Activated CD8-positive, alpha-beta T cell treated with anti-CD3 and anti-CD28 coated beads for 36 hours (primary cell): ENCODE results near the gene WDTC1. TPM values are rescaled to one million over a fixed set of nuclear protein-coding genes. Genes with fewer than 3 reads are reported as not detected.

Experiments
- ATAC-seq: fragments of 200-7000 bp; cut with Tn5 transposase; one replicate; pipeline ENCODE4 v1.10.0; 2021; ENCODE audit warnings: mild to moderate bottlenecking, moderate library complexity
- CTCF ChIA-PET: fragments of 350-600 bp; sonication (Branson Sonifier 250); formaldehyde crosslinking; loops from one replicate; lab custom pipeline; 2021; ENCODE audit warnings: antibody characterized with exemption; lab: Charles Lee
- POLR2A ChIA-PET: fragments of 350-600 bp; sonication (Branson Sonifier 250); formaldehyde crosslinking; loops from one replicate; lab custom pipeline; 2021; ENCODE audit warnings: antibody characterized with exemption; lab: Charles Lee
- DNase-seq: peaks from one replicate; pipeline ENCODE4 v3.0.0-alpha.2; 2020
- H3K27ac Mint-ChIP-seq: one replicate; pipeline ENCODE4 v1.8.0; 2021; ENCODE audit warnings: mild to moderate bottlenecking, mixed read lengths
- H3K27me3 Mint-ChIP-seq: one replicate; pipeline ENCODE4 v1.8.0; 2021; ENCODE audit warnings: mixed read lengths
- H3K36me3 Mint-ChIP-seq: one replicate; pipeline ENCODE4 v1.8.0; 2021; ENCODE audit warnings: low read depth, mixed read lengths
- H3K4me1 Mint-ChIP-seq: one replicate; pipeline ENCODE4 v1.8.0; 2021; ENCODE audit warnings: low read depth, mixed read lengths
- H3K4me3 Mint-ChIP-seq: one replicate; pipeline ENCODE4 v1.8.0; 2021; ENCODE audit warnings: mild to moderate bottlenecking, moderate library complexity, mixed read lengths
- H3K9me3 Mint-ChIP-seq: one replicate; pipeline ENCODE4 v1.8.0; 2021; ENCODE audit warnings: mixed read lengths
- CTCF ChIP-seq: fragments of 200-600 bp; IDR thresholded peaks from one replicate; pipeline ENCODE4 v1.8.0; 2022; ENCODE audit warnings: antibody characterized with exemption, mild to moderate bottlenecking
- intact Hi-C: fragments of 100-400 bp; cut with micrococcal nuclease; formaldehyde crosslinking; loops from one replicate; pipeline ENCODE4 v1.10.0; 2022
- total RNA-seq, 2 experiments: library from RNA; stranded (reverse); gene quantifications; one replicate each; pipeline ENCODE4 v1.2.3, GENCODE V29; 2021

The WDTC1 gene
- total RNA-seq, 2 experiments from 2014 or later, result 18.0 to 19.0 TPM

DNA sequence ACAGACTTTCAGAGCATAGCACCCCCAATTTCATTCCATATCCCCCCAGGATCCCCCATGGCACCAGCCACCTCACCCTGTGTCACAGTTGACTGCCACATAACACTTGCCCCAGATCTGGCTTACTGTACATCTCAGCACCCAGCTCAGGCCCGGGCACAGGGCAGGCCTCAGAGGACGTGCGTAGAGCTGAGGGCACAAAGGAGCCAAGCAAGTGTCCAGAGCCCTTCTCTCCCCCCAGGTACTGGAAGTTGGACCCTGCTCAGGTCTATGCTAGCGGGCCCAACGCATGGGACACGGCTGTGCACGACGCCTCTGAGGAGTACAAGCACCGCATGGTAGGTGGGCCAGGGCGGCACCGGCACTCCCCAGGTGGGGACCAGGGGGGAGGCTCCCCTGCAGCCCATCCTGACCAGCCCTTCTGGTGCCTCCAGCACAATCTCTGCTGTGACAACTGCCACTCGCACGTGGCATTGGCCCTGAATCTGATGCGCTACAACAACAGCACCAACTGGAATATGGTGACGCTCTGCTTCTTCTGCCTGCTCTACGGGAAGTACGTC is 99.4 kb downstream of the WDTC1 start:
- H3K27ac Mint-ChIP-seq, result no peak overlapping the region
- H3K27me3 Mint-ChIP-seq, result no peaks in the 10 kb centered on the region
- H3K9me3 Mint-ChIP-seq, result no peaks in the 10 kb centered on the region
- H3K4me3 Mint-ChIP-seq, result no peak overlapping the region
- no peak for ATAC-seq
- DNase-seq, result no peak
- H3K36me3 Mint-ChIP-seq, result peaks cover 22% of the 10 kb centered on the region
- intact Hi-C loops, result no loop called here
- peaks cover 17% of the 10 kb centered on the region for H3K4me1 Mint-ChIP-seq
- CTCF ChIA-PET, result interaction anchor here (0.8 to 4.8 kb wide), 28 partner anchors 10 to 316 kb away, joined by 3 to 50 read pairs (median 7); partner anchors contain the start of genes CD164L2, FCN3 and GPR3
- POLR2A ChIA-PET, result interaction anchor here (1.0 to 4.3 kb wide), 5 partner anchors 9 to 23 kb away, joined by 3 to 25 read pairs (median 3); partner anchors contain the start of gene SYTL1
- TF ChIP-seq CTCF, result no peak

- no peak for TF ChIP-seq CTCF
- Mint-ChIP-seq H3K27ac (no peak overlapping the region), H3K4me3 (no peak overlapping the region), H3K36me3 (peaks cover 20% of the 10 kb centered on the region), H3K27me3 (no peaks in the 10 kb centered on the region), H3K9me3 (no peaks in the 10 kb centered on the region), H3K4me1 (peaks cover 22% of the 10 kb centered on the region)
- DNase-seq (no peak), ATAC-seq (no peak)
- POLR2A ChIA-PET, result interaction anchor here (0.8 to 1.5 kb wide), 4 partner anchors 9 to 39 kb away, joined by 3 to 4 read pairs (median 4); no protein-coding TSS in a partner anchor
- intact Hi-C loops, result no loop called here
- CTCF ChIA-PET, result interaction anchor here (0.7 to 3.9 kb wide), 11 partner anchors 8 to 272 kb away, joined by 3 to 50 read pairs (median 3); no protein-coding TSS in a partner anchor
Observed at GRCh38 chr1:27335506-27336422, 101.3 kb downstream of the WDTC1 start.

GRCh38 chr1:27336756-27337155 is 102.3 kb downstream of the WDTC1 start:
- Mint-ChIP-seq H3K27ac (no peak overlapping the region), H3K36me3 (peaks cover 20% of the 10 kb centered on the region), H3K27me3 (no peaks in the 10 kb centered on the region), H3K4me1 (peaks cover 32% of the 10 kb centered on the region), H3K4me3 (no peak overlapping the region), H3K9me3 (no peaks in the 10 kb centered on the region)
- no peak for TF ChIP-seq CTCF
- POLR2A ChIA-PET, result interaction anchor here (0.8 to 1.5 kb wide), 4 partner anchors 10 to 40 kb away, joined by 3 to 4 read pairs (median 4); no protein-coding TSS in a partner anchor
- intact Hi-C loops, result no loop called here
- ATAC-seq, result no peak
- CTCF ChIA-PET, result interaction anchor here (0.9 to 1.3 kb wide), 7 partner anchors 9 to 271 kb away, joined by 3 to 6 read pairs (median 3); no protein-coding TSS in a partner anchor
- DNase-seq, result no peak

- intact Hi-C loops, result no loop called here
- Mint-ChIP-seq H3K9me3 (no peaks in the 10 kb centered on the region), H3K27me3 (no peaks in the 10 kb centered on the region), H3K27ac (peak overlapping the region; percentile 65), H3K36me3 (peaks cover 26% of the 10 kb centered on the region), H3K4me3 (no peak overlapping the region), H3K4me1 (peaks cover 29% of the 10 kb centered on the region)
- ChIA-PET POLR2A (no interaction called here), CTCF (interaction anchor here (0.9 to 1.3 kb wide), 2 partner anchors 19 to 55 kb away, joined by 3 to 5 read pairs; no protein-coding TSS in a partner anchor)
- ATAC-seq (no peak), DNase-seq (no peak)
- no peak for TF ChIP-seq CTCF
Observed at GRCh38 chr1:27338751-27339150, 104.3 kb downstream of the WDTC1 start.
